HEK293 (cell line): ENCODE results near the gene MRPL43.

Source experiments
- CTCF ChIA-PET: fragments of 350-600 bp; formaldehyde crosslinking; extraction: SDS; loops from one replicate; lab custom pipeline; 2021; ENCODE audit warnings: antibody characterized with exemption; lab: Yijun Ruan, JAX
- POLR2A ChIA-PET: fragments of 300-600 bp; formaldehyde crosslinking; extraction: SDS; loops from one replicate; lab custom pipeline; 2020; ENCODE audit warnings: antibody characterized with exemption, inconsistent platforms; lab: Yijun Ruan, JAX
- H3K27ac ChIP-seq: fragments of 200-500 bp; sonication (Bioruptor generic); 2 replicates; pipeline ENCODE4 v1.5.1; 2014; ENCODE audit warnings: low read depth, low read length, control low read depth, inconsistent platforms; ENCODE audit errors: extremely low read depth
- H3K36me3 ChIP-seq, 2 experiments: fragments of 200-500 bp in 1 of 2; sonication (Bioruptor generic) in 1 of 2; 1 replicate in 1 of 2; 2 replicates in 1 of 2; pipeline ENCODE4 v1.5.1; 2014 to 2017; ENCODE audit warnings: inconsistent platforms in 2 of 2, low read length in 2 of 2; ENCODE audit not compliant: control insufficient read depth in 2 of 2, insufficient read depth in 1 of 2
- H3K4me1 ChIP-seq: fragments of 200-500 bp; sonication (Bioruptor generic); 2 replicates; pipeline ENCODE4 v1.5.1; 2014; ENCODE audit warnings: mild to moderate bottlenecking, low read length, inconsistent platforms; ENCODE audit not compliant: control insufficient read depth, insufficient read depth
- H3K4me3 ChIP-seq: 2 replicates; pipeline ENCODE4 v1.5.1; 2011; ENCODE audit warnings: low read depth, mild to moderate bottlenecking, control low read depth, low read length, moderate library complexity
- H3K9me3 ChIP-seq: fragments of 200-500 bp; sonication (Bioruptor generic); 2 replicates; pipeline ENCODE4 v1.5.1; 2014; ENCODE audit warnings: low read depth, low read length, inconsistent platforms; ENCODE audit not compliant: control insufficient read depth, insufficient read depth
- HIC1 ChIP-seq: fragments of 450-650 bp; formaldehyde crosslinking; IDR thresholded peaks from 2 replicates; pipeline ENCODE4 v1.5.1; 2016; ENCODE audit warnings: missing biosample characterization, missing genetic modification characterization
- INSM2 ChIP-seq: fragments of 450-650 bp; formaldehyde crosslinking; IDR thresholded peaks from 2 replicates; pipeline ENCODE4 v1.5.1; 2016; ENCODE audit warnings: missing biosample characterization, missing genetic modification characterization
- KLF1 ChIP-seq: fragments of 450-650 bp; formaldehyde crosslinking; IDR thresholded peaks from 2 replicates; pipeline ENCODE4 v1.5.1; 2016; ENCODE audit warnings: missing biosample characterization, missing genetic modification characterization
- KLF16 ChIP-seq: fragments of 450-650 bp; formaldehyde crosslinking; IDR thresholded peaks from 2 replicates; pipeline ENCODE4 v1.5.1; 2017; ENCODE audit warnings: missing biosample characterization, missing genetic modification characterization
- MEIS1 ChIP-seq: sonication (generic); formaldehyde crosslinking; IDR thresholded peaks from 2 replicates; pipeline ENCODE4 v1.8.1; 2022; ENCODE audit warnings: missing genetic modification reagents, mild to moderate bottlenecking, borderline replicate concordance
- MZF1 ChIP-seq: fragments of 450-650 bp; formaldehyde crosslinking; IDR thresholded peaks from 2 replicates; pipeline ENCODE4 v1.5.1; 2017; ENCODE audit warnings: missing biosample characterization, missing genetic modification characterization, borderline replicate concordance
- SP3 ChIP-seq: fragments of 450-650 bp; formaldehyde crosslinking; IDR thresholded peaks from 2 replicates; pipeline ENCODE4 v1.5.1; 2016; ENCODE audit warnings: missing biosample characterization, missing genetic modification characterization
- SP7 ChIP-seq: fragments of 450-650 bp; formaldehyde crosslinking; IDR thresholded peaks from 2 replicates; pipeline ENCODE4 v1.5.1; 2016; ENCODE audit warnings: missing biosample characterization, missing genetic modification characterization
- ZBTB10 ChIP-seq: fragments of 450-650 bp; formaldehyde crosslinking; IDR thresholded peaks from 2 replicates; pipeline ENCODE4 v1.5.1; 2016; ENCODE audit warnings: missing biosample characterization, missing genetic modification characterization
- ZBTB20 ChIP-seq: fragments of 450-650 bp; formaldehyde crosslinking; IDR thresholded peaks from 2 replicates; pipeline ENCODE4 v1.5.1; 2016; ENCODE audit warnings: missing biosample characterization, missing genetic modification characterization
- ZBTB48 ChIP-seq: fragments of 450-650 bp; formaldehyde crosslinking; IDR thresholded peaks from 2 replicates; pipeline ENCODE4 v1.5.1; 2016; ENCODE audit warnings: missing biosample characterization, missing genetic modification characterization
- ZBTB8A ChIP-seq: fragments of 450-650 bp; formaldehyde crosslinking; IDR thresholded peaks from 2 replicates; pipeline ENCODE4 v1.5.1; 2016; ENCODE audit warnings: missing biosample characterization, missing genetic modification characterization
- ZIC2 ChIP-seq: fragments of 450-650 bp; formaldehyde crosslinking; IDR thresholded peaks from 2 replicates; pipeline ENCODE4 v1.5.1; 2016; ENCODE audit warnings: missing biosample characterization, missing genetic modification characterization
- ZNF112 ChIP-seq: fragments of 450-650 bp; formaldehyde crosslinking; IDR thresholded peaks from 2 replicates; pipeline ENCODE4 v1.5.0; 2017; ENCODE audit warnings: missing biosample characterization, missing genetic modification characterization
- ZNF223 ChIP-seq: fragments of 450-650 bp; formaldehyde crosslinking; IDR thresholded peaks from 2 replicates; pipeline ENCODE4 v1.5.1; 2016; ENCODE audit warnings: missing biosample characterization, missing genetic modification characterization
- ZNF24 ChIP-seq: fragments of 450-650 bp; formaldehyde crosslinking; IDR thresholded peaks from 2 replicates; pipeline ENCODE4 v1.5.1; 2016; ENCODE audit warnings: missing biosample characterization, missing genetic modification characterization
- ZNF423 ChIP-seq: fragments of 450-650 bp; formaldehyde crosslinking; IDR thresholded peaks from 2 replicates; pipeline ENCODE4 v1.5.1; 2016; ENCODE audit warnings: missing biosample characterization, missing genetic modification characterization
- ZNF449 ChIP-seq: fragments of 450-650 bp; formaldehyde crosslinking; IDR thresholded peaks from 2 replicates; pipeline ENCODE4 v1.5.1; 2017; ENCODE audit warnings: missing biosample characterization, mild to moderate bottlenecking, missing genetic modification characterization, moderate library complexity
- ZNF561 ChIP-seq: fragments of 450-650 bp; IDR thresholded peaks from 2 replicates; pipeline ENCODE4 v1.5.1; 2018; ENCODE audit warnings: missing biosample characterization, missing genetic modification characterization, borderline replicate concordance
- ZNF600 ChIP-seq: fragments of 450-650 bp; formaldehyde crosslinking; IDR thresholded peaks from 2 replicates; pipeline ENCODE4 v1.5.1; 2016; ENCODE audit warnings: missing biosample characterization, missing genetic modification characterization
- ZNF624 ChIP-seq: fragments of 450-650 bp; formaldehyde crosslinking; IDR thresholded peaks from 2 replicates; pipeline ENCODE4 v1.5.1; 2017; ENCODE audit warnings: missing biosample characterization, missing genetic modification characterization
- ZNF658 ChIP-seq: fragments of 450-650 bp; formaldehyde crosslinking; IDR thresholded peaks from 2 replicates; pipeline ENCODE4; 2016; ENCODE audit warnings: missing biosample characterization, missing genetic modification characterization
- ZNF670 ChIP-seq: fragments of 450-650 bp; formaldehyde crosslinking; IDR thresholded peaks from 2 replicates; pipeline ENCODE4 v1.5.1; 2016; ENCODE audit warnings: missing biosample characterization, missing genetic modification characterization, low read depth
- ZNF76 ChIP-seq: fragments of 450-650 bp; formaldehyde crosslinking; IDR thresholded peaks from 2 replicates; pipeline ENCODE4; 2016; ENCODE audit warnings: low read depth, missing biosample characterization, missing genetic modification characterization, borderline replicate concordance
- ZNF785 ChIP-seq: fragments of 450-650 bp; formaldehyde crosslinking; IDR thresholded peaks from 2 replicates; pipeline ENCODE4 v1.5.1; 2016; ENCODE audit warnings: missing biosample characterization, missing genetic modification characterization
- ZSCAN5A ChIP-seq: fragments of 450-650 bp; formaldehyde crosslinking; IDR thresholded peaks from 2 replicates; pipeline ENCODE4 v1.5.1; 2016; ENCODE audit warnings: missing biosample characterization, missing genetic modification characterization

The MRPL43 gene

GRCh38 chr10:100998991-100999741, 11.9 kb upstream of the MRPL43 start (continued):
- peak; percentile 94 for TF ChIP-seq HIC1 (tag by site-specific recombination)
- TF ChIP-seq KLF16 (tag by site-specific recombination), result peak; percentile 74; the same call in 1 of the 2 replicates
- TF ChIP-seq SP7, result peak; percentile 30
- TF ChIP-seq KLF1, result peak; percentile 52
- 0 out of 2 replicates have a peak, but pooled peaks have one; percentile 8 for TF ChIP-seq ZNF423 (tag by site-specific recombination)
- TF ChIP-seq ZNF785, result peak; percentile 13; the same call in 1 of the 2 replicates
- TF ChIP-seq ZNF24 (tag by site-specific recombination), result 0 out of 2 replicates have a peak, but pooled peaks have one; percentile 19
- TF ChIP-seq ZBTB48 (tag by site-specific recombination), result 0 out of 2 replicates have a peak, but pooled peaks have one; percentile 19
- peak; percentile 84 for TF ChIP-seq ZBTB8A (tag by site-specific recombination)
- TF ChIP-seq ZBTB20 (tag by site-specific recombination), result peak; percentile 96
- peak; percentile 76 for TF ChIP-seq SP3 (tag by site-specific recombination)
- peak; percentile 6; the same call in 1 of the 2 replicates for TF ChIP-seq ZIC2 (tag by site-specific recombination)
- TF ChIP-seq ZNF561 (tag by site-specific recombination), result peak; percentile 94
- TF ChIP-seq MEIS1 (CRISPR knock-in tag), result no peak
- no peak for TF ChIP-seq ZNF658
- TF ChIP-seq ZNF76, result peak; percentile 24; the same call in 1 of the 2 replicates
- TF ChIP-seq ZSCAN5A (tag by site-specific recombination), result 0 out of 2 replicates have a peak, but pooled peaks have one; percentile 47
- TF ChIP-seq ZNF112 (tag by site-specific recombination), result no peak
- TF ChIP-seq ZNF223, result peak; percentile 57; the same call in 1 of the 2 replicates

- POLR2A ChIA-PET, result interaction anchor here (0.5 to 2.4 kb wide), 12 partner anchors 8 to 515 kb away, joined by 3 to 14 read pairs (median 4); partner anchors contain the start of genes PDZD7 and SFXN3
- H3K4me1 ChIP-seq, result peaks cover 8% of the 10 kb centered on the region
- no peaks in the 10 kb centered on the region for H3K9me3 ChIP-seq
- CTCF ChIA-PET, result interaction anchor here (0.6 to 16.6 kb wide), 27 partner anchors 8 to 1318 kb away, joined by 3 to 274 read pairs (median 4); partner anchors contain the start of genes MRPL43 and TWNK
- H3K36me3 ChIP-seq, result peaks cover 0 to 38% of the 10 kb centered on the region in 2 experiments; a peak in 2 of 3 replicates
- peak overlapping the region; percentile 57 for H3K4me3 ChIP-seq
- H3K27ac ChIP-seq, result peak overlapping the region; percentile 94
- TF ChIP-seq ZNF600 (tag by site-specific recombination), result peak; percentile 99
- TF ChIP-seq ZNF624 (tag by site-specific recombination), result no peak
- TF ChIP-seq ZNF785, result no peak
- TF ChIP-seq MZF1 (tag by site-specific recombination), result no peak
- TF ChIP-seq ZBTB10 (tag by site-specific recombination), result no peak
- TF ChIP-seq SP7, result peak; percentile 37; the same call in 1 of the 2 replicates
- TF ChIP-seq ZNF449 (tag by site-specific recombination), result no peak; the same call in 1 of the 2 replicates
- no peak for TF ChIP-seq INSM2 (tag by site-specific recombination)
- TF ChIP-seq ZNF670 (tag by site-specific recombination), result no peak
- no peak for TF ChIP-seq ZNF112 (tag by site-specific recombination)
Observed at GRCh38 chr10:100998183-100998990, 11.1 kb upstream of the MRPL43 start.
